ENCODE measurements around the gene EAPP. TPM values are rescaled to one million over a fixed set of nuclear protein-coding genes. Genes with fewer than 3 reads are reported as not detected.
A peak's percentile ranks its signal among the peaks of the same experiment; 100 is the strongest.

The EAPP gene
- total and polyA plus RNA-seq, 2 of the 13 experiments (the other 11 are each of a cell fraction or from before 2014, with no cell fraction given), result 68.7 to 110 TPM

DNA sequence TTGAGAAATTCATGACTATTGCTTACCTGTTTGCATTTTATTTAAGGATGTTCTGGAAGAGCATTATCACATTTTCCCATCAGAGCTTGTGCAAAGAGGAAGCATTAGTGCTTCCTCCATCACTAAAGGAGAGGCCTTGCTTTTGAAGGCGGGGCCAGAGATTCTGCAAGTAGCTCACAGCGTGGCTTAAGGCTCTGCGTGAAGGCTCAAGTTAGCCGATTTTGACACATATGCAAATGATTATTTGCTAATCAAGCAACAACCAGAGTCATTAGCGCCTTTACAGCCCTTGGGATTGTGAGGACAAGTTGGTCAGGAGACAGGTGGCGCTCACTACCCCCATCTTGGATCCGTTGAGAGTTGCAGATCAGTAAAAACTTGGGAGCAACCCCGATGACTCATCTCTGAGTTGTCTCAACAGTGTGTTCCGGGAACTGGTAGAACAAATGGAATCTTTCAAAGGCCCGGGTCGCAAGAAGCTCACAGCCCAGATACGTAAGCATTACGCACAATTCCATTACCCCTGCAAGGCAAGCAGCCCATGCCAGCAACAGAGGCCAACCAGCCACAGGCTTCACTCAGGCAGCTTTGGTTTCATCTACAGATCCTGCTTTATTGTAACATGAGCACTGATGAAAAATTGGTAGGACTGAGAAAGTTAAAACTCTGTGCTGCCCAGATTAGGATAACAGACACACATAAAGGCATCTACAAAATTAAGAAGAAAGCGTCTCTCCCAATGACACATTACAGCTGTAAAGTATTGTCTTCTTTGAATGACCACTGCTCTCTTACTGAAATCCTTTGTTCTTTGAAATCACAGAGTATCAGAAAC is 42.6 kb downstream of the EAPP start (continued):
- no peak for TF ChIP-seq MLLT10 (CRISPR knock-in tag; IDR thresholded peaks at IDR 0.05)
- TF ChIP-seq, protein P1, sequence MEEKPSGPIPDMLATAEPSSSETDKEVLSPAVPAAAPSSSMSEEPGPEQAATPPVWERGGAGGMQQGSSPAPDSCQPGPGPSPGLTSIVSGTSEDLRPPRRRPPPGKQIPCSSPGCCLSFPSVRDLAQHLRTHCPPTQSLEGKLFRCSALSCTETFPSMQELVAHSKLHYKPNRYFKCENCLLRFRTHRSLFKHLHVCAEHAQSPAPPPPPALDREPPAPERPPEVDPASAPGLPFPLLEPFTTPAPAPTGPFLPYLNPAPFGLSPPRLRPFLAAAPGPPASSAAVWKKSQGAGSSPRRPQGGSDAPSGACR (CRISPR knock-in tag; IDR thresholded peaks at IDR 0.05), result peak; percentile 58; the same call in 1 of the 2 replicates
- TF ChIP-seq, protein P2, sequence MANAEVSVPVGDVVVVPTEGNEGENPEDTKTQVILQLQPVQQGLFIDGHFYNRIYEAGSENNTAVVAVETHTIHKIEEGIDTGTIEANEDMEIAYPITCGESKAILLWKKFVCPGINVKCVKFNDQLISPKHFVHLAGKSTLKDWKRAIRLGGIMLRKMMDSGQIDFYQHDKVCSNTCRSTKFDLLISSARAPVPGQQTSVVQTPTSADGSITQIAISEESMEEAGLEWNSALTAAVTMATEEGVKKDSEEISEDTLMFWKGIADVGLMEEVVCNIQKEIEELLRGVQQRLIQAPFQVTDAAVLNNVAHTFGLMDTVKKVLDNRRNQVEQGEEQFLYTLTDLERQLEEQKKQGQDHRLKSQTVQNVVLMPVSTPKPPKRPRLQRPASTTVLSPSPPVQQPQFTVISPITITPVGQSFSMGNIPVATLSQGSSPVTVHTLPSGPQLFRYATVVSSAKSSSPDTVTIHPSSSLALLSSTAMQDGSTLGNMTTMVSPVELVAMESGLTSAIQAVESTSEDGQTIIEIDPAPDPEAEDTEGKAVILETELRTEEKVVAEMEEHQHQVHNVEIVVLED (CRISPR knock-in tag; IDR thresholded peaks at IDR 0.05; ENCODE audit: borderline replicate concordance), result peak; percentile 48; the same call in 1 of the 2 replicates
- TF ChIP-seq ZNF776 (CRISPR knock-in tag; IDR thresholded peaks at IDR 0.05), result no peak
- peak; percentile 67 for TF ChIP-seq ZKSCAN8 (CRISPR knock-in tag; IDR thresholded peaks at IDR 0.05; ENCODE audit: borderline replicate concordance)
- TF ChIP-seq TBL1XR1 (IDR thresholded peaks at IDR 0.05; ENCODE audit: borderline replicate concordance, low read length, partially characterized antibody), result no peak
- peak; percentile 75; the same call in 1 of the 2 replicates for TF ChIP-seq PRMT3 (CRISPR knock-in tag; IDR thresholded peaks at IDR 0.05; ENCODE audit: borderline replicate concordance, low read depth)
- peak; percentile 66; the same call in 1 of the 2 replicates for TF ChIP-seq MEF2D (CRISPR knock-in tag; IDR thresholded peaks at IDR 0.05)
- no peak for TF ChIP-seq DMAP1 (CRISPR knock-in tag; IDR thresholded peaks at IDR 0.05)
- TF ChIP-seq ZBTB7B (CRISPR knock-in tag; IDR thresholded peaks at IDR 0.05), result 0 out of 2 replicates have a peak, but pooled peaks have one; percentile 29
- TF ChIP-seq, protein P3, sequence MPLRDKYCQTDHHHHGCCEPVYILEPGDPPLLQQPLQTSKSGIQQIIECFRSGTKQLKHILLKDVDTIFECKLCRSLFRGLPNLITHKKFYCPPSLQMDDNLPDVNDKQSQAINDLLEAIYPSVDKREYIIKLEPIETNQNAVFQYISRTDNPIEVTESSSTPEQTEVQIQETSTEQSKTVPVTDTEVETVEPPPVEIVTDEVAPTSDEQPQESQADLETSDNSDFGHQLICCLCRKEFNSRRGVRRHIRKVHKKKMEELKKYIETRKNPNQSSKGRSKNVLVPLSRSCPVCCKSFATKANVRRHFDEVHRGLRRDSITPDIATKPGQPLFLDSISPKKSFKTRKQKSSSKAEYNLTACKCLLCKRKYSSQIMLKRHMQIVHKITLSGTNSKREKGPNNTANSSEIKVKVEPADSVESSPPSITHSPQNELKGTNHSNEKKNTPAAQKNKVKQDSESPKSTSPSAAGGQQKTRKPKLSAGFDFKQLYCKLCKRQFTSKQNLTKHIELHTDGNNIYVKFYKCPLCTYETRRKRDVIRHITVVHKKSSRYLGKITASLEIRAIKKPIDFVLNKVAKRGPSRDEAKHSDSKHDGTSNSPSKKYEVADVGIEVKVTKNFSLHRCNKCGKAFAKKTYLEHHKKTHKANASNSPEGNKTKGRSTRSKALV (CRISPR knock-in tag; IDR thresholded peaks at IDR 0.05), result 0 out of 2 replicates have a peak, but pooled peaks have one; percentile 17
- TF ChIP-seq ZNF550 (CRISPR knock-in tag; IDR thresholded peaks at IDR 0.05; ENCODE audit: borderline replicate concordance), result peak; percentile 76; the same call in 1 of the 2 replicates
- TF ChIP-seq SMAD9 (CRISPR knock-in tag; IDR thresholded peaks at IDR 0.05), result 0 out of 2 replicates have a peak, but pooled peaks have one; percentile 64
- TF ChIP-seq, protein P4, sequence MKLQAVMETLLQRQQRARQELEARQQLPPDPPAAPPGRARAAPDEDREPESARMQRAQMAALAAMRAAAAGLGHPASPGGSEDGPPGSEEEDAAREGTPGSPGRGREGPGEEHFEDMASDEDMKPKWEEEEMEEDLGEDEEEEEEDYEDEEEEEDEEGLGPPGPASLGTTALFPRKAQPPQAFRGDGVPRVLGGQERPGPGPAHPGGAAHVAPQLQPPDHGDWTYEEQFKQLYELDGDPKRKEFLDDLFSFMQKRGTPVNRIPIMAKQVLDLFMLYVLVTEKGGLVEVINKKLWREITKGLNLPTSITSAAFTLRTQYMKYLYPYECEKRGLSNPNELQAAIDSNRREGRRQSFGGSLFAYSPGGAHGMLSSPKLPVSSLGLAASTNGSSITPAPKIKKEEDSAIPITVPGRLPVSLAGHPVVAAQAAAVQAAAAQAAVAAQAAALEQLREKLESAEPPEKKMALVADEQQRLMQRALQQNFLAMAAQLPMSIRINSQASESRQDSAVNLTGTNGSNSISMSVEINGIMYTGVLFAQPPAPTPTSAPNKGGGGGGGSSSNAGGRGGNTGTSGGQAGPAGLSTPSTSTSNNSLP (IDR thresholded peaks at IDR 0.05; ENCODE audit: low read depth, low read length), result peak; percentile 46; the same call in 1 of the 2 replicates
- TF ChIP-seq ELF3 (CRISPR knock-in tag; IDR thresholded peaks at IDR 0.05), result peak; percentile 97
- TF ChIP-seq ZNF816 (CRISPR knock-in tag; IDR thresholded peaks at IDR 0.05; ENCODE audit: borderline replicate concordance), result 0 out of 2 replicates have a peak, but pooled peaks have one; percentile 14
- peak; percentile 90 for TF ChIP-seq ASH2L (IDR thresholded peaks at IDR 0.05; ENCODE audit: insufficient read length, low read depth, low read length)
- peak; percentile 76 for TF ChIP-seq POLR2G (IDR thresholded peaks at IDR 0.05; ENCODE audit: low read depth, low read length)
- TF ChIP-seq POLR2AphosphoS5 (IDR thresholded peaks at IDR 0.05; ENCODE audit: low read depth, low read length), result no peak
- TF ChIP-seq EHMT2 (IDR thresholded peaks at IDR 0.05; ENCODE audit: borderline replicate concordance, low read depth, low read length), result peak; percentile 80; the same call in 1 of the 2 replicates
- TF ChIP-seq DR1 (CRISPR knock-in tag; IDR thresholded peaks at IDR 0.05), result no peak
- TF ChIP-seq ZNF777 (CRISPR knock-in tag; IDR thresholded peaks at IDR 0.05), result no peak
- TF ChIP-seq YY1 (IDR thresholded peaks at IDR 0.05; ENCODE audit: insufficient read depth, insufficient replicate concordance, low read depth, low read length), result peak; percentile 67
